WTC11 (cell line): ENCODE measurements around the gene BTBD19.
"Not testable (repeated sequence)": the region's sequence is repeated elsewhere in the genome, so short reads cannot be mapped to it uniquely, and the experiment has no call there.

Experiments
- SMAD3 ChIP-seq: sonication (generic); formaldehyde crosslinking; IDR thresholded peaks from 2 replicates; pipeline ENCODE4 v1.8.0; 2022; ENCODE audit warnings: missing genetic modification reagents, mild to moderate bottlenecking, borderline replicate concordance
- ZNF232 ChIP-seq: sonication (generic); formaldehyde crosslinking; IDR thresholded peaks from 2 replicates; pipeline ENCODE4 v1.8.0; 2022; ENCODE audit warnings: mild to moderate bottlenecking, missing genetic modification reagents
- TF ChIP-seq, protein P1 (sequence below): sonication (generic); formaldehyde crosslinking; IDR thresholded peaks from 2 replicates; pipeline ENCODE4 v1.8.1; 2023; ENCODE audit warnings: mild to moderate bottlenecking, moderate library complexity, missing genetic modification reagents
- TF ChIP-seq, protein P2 (sequence below): fragments of 200-600 bp; IDR thresholded peaks from 2 replicates; pipeline ENCODE4 v1.8.0; 2022; ENCODE audit warnings: antibody characterized with exemption
- TF ChIP-seq, protein P3 (sequence below): fragments of 250-450 bp; sonication (Bioruptor Pico); IDR thresholded peaks from 2 replicates; pipeline ENCODE4 v1.9.0; 2021; ENCODE audit warnings: moderate library complexity, mild to moderate bottlenecking, inconsistent platforms, borderline replicate concordance

DNA sequence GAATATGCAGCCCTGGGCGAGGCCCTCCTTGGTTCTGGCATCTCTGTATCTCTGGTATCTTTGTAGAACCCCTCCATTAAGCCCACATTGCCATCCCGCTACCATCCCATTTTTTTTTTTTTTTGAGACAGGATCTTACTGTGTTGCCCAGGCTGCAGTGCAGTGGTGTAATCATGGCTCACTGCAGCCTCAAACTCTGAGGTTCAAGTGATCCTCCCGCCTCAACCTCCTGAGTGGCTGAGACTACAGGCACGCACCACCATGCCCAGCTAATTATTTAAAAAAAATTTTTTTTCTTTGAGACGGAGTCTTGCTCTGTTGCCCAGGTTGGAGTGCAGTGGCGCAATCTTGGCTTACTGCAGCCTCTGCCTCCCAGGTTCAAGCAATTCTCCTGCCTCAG, 16.1 kb downstream of the BTBD19 start:
- TF ChIP-seq, protein P1, sequence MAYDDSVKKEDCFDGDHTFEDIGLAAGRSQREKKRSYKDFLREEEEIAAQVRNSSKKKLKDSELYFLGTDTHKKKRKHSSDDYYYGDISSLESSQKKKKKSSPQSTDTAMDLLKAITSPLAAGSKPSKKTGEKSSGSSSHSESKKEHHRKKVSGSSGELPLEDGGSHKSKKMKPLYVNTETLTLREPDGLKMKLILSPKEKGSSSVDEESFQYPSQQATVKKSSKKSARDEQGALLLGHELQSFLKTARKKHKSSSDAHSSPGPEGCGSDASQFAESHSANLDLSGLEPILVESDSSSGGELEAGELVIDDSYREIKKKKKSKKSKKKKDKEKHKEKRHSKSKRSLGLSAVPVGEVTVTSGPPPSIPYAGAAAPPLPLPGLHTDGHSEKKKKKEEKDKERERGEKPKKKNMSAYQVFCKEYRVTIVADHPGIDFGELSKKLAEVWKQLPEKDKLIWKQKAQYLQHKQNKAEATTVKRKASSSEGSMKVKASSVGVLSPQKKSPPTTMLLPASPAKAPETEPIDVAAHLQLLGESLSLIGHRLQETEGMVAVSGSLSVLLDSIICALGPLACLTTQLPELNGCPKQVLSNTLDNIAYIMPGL = not testable (repeated sequence)
- TF ChIP-seq, protein P2, sequence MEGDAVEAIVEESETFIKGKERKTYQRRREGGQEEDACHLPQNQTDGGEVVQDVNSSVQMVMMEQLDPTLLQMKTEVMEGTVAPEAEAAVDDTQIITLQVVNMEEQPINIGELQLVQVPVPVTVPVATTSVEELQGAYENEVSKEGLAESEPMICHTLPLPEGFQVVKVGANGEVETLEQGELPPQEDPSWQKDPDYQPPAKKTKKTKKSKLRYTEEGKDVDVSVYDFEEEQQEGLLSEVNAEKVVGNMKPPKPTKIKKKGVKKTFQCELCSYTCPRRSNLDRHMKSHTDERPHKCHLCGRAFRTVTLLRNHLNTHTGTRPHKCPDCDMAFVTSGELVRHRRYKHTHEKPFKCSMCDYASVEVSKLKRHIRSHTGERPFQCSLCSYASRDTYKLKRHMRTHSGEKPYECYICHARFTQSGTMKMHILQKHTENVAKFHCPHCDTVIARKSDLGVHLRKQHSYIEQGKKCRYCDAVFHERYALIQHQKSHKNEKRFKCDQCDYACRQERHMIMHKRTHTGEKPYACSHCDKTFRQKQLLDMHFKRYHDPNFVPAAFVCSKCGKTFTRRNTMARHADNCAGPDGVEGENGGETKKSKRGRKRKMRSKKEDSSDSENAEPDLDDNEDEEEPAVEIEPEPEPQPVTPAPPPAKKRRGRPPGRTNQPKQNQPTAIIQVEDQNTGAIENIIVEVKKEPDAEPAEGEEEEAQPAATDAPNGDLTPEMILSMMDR = not testable (repeated sequence)
- not testable (repeated sequence) for TF ChIP-seq ZNF232, SMAD3 (CRISPR knock-in tag)
- TF ChIP-seq, protein P3, sequence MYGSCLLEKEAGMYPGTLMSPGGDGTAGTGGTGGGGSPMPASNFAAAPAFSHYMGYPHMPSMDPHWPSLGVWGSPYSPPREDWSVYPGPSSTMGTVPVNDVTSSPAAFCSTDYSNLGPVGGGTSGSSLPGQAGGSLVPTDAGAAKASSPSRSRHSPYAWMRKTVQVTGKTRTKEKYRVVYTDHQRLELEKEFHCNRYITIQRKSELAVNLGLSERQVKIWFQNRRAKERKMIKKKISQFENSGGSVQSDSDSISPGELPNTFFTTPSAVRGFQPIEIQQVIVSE = not testable (repeated sequence)
